OCI-LY3 (cell line): ENCODE data around the gene CCDC63.

ENCODE experiments used
- H2AFZ ChIP-seq: fragments of 200-600, 300-600 bp; shearing (Covaris generic); 2 replicates; pipeline ENCODE4 v1.6.0; 2014; ENCODE audit warnings: antibody characterized with exemption, low read depth, low read length
- H3K27ac ChIP-seq: fragments of 200-600, 300-600 bp; sonication (generic); 2 replicates; pipeline ENCODE4 v1.5.1; 2014; ENCODE audit warnings: mild to moderate bottlenecking, low read length, moderate library complexity, mixed read lengths
- H3K27me3 ChIP-seq: fragments of 200-600, 300-600 bp; sonication (generic); 2 replicates; pipeline ENCODE4 v1.6.1; 2014; ENCODE audit warnings: low read depth, low read length, mixed read lengths
- H3K36me3 ChIP-seq: fragments of 200-600, 300-600 bp; sonication (generic); replicated peaks from 2 replicates; pipeline ENCODE3; 2014; ENCODE audit warnings: low read depth, low read length, mixed read lengths
- H3K4me1 ChIP-seq: fragments of 300-600, 200-600 bp; sonication (generic); 2 replicates; pipeline ENCODE4 v1.6.1; 2014; ENCODE audit warnings: low read length, mixed read lengths
- H3K4me2 ChIP-seq: fragments of 200-600, 300-600 bp; sonication (generic); 2 replicates; pipeline ENCODE4 v1.6.1; 2014; ENCODE audit warnings: low read length, mixed read lengths
- H3K4me3 ChIP-seq: fragments of 300-600, 200-600 bp; sonication (generic); 2 replicates; pipeline ENCODE4 v1.5.1; 2014; ENCODE audit warnings: antibody characterized with exemption, mild to moderate bottlenecking, low read length, moderate library complexity
- H3K79me2 ChIP-seq: fragments of 300-600, 200-600 bp; shearing (Covaris generic); 2 replicates; pipeline ENCODE4 v1.6.1; 2014; ENCODE audit warnings: mild to moderate bottlenecking, low read length, mixed read lengths
- H3K9ac ChIP-seq: fragments of 300-600, 200-600 bp; shearing (Covaris generic); 2 replicates; pipeline ENCODE4 v1.6.0; 2014; ENCODE audit warnings: mild to moderate bottlenecking, low read length, moderate library complexity
- H3K9me3 ChIP-seq: fragments of 200-600, 300-600 bp; shearing (Covaris generic); 2 replicates; pipeline ENCODE4 v1.6.1; 2014; ENCODE audit warnings: low read length, mixed read lengths; ENCODE audit not compliant: insufficient read depth
- H4K20me1 ChIP-seq: fragments of 200-600, 300-600 bp; sonication (generic); 2 replicates; pipeline ENCODE4 v1.6.1; 2016; ENCODE audit warnings: low read length, mixed read lengths; ENCODE audit not compliant: insufficient read depth
- CTCF ChIP-seq: fragments of 200-600, 300-600 bp; sonication (generic); IDR thresholded peaks from 2 replicates; pipeline ENCODE4 v1.5.1; 2014; ENCODE audit warnings: antibody characterized with exemption, low read length, low read depth
- EZH2phosphoT487 ChIP-seq: fragments of 200-600 bp; shearing (Covaris generic); IDR thresholded peaks from 2 replicates; pipeline ENCODE4 v1.6.1; 2018; ENCODE audit warnings: antibody characterized with exemption, mixed run types, low read depth

The CCDC63 gene

GRCh38 chr12:110917961-110918360 is 71.2 kb downstream of the CCDC63 start:
- no peak overlapping the region for H3K9ac ChIP-seq
- no peaks in the 10 kb centered on the region for H3K27me3 ChIP-seq

GRCh38 chr12:110919720-110920119 is 72.9 kb downstream of the CCDC63 start:
- H4K20me1 ChIP-seq: no peaks in the 10 kb centered on the region
- no peak overlapping the region for H3K9ac ChIP-seq
- peaks cover 5% of the 10 kb centered on the region for H3K4me1 ChIP-seq
- TF ChIP-seq EZH2phosphoT487 (no peak), CTCF (no peak)
- no peaks in the 10 kb centered on the region for H3K79me2 ChIP-seq
- no peaks in the 10 kb centered on the region for H3K27me3 ChIP-seq
- H3K9me3 ChIP-seq: no peaks in the 10 kb centered on the region
- H3K4me3 ChIP-seq: no peak overlapping the region
- no peak overlapping the region for H3K4me2 ChIP-seq
- H2AFZ ChIP-seq: no peak overlapping the region
- H3K27ac ChIP-seq: no peak overlapping the region
- no peaks in the 10 kb centered on the region for H3K36me3 ChIP-seq

More at GRCh38 chr12:110917961-110918360, 71.2 kb downstream of the CCDC63 start:
- Histone ChIP-seq H4K20me1 (no peaks in the 10 kb centered on the region), H3K27ac (no peak overlapping the region), H3K4me1 (peaks cover 22% of the 10 kb centered on the region), H3K36me3 (no peaks in the 10 kb centered on the region), H3K9me3 (no peaks in the 10 kb centered on the region), H3K4me2 (no peak overlapping the region), H2AFZ (no peak overlapping the region), H3K79me2 (no peaks in the 10 kb centered on the region), H3K4me3 (no peak overlapping the region)
- no peak for TF ChIP-seq EZH2phosphoT487
- TF ChIP-seq CTCF: no peak

- H3K4me3 ChIP-seq: no peak within 1 kb of the TSS
- no peak within 1 kb of the TSS for H3K4me2 ChIP-seq
- no peaks in the 10 kb centered on the region for H4K20me1 ChIP-seq
- no peak for TF ChIP-seq EZH2phosphoT487
- no peak for TF ChIP-seq CTCF
- H3K79me2 ChIP-seq: no peaks in the 10 kb centered on the region
- no peak within 1 kb of the TSS for H3K27ac ChIP-seq
- H3K4me1 ChIP-seq: no peaks in the 10 kb centered on the region
- H3K9ac ChIP-seq: no peak within 1 kb of the TSS
- H3K36me3 ChIP-seq: no peaks in the 10 kb centered on the region
- H2AFZ ChIP-seq: no peak within 1 kb of the TSS
- H3K9me3 ChIP-seq: no peaks in the 10 kb centered on the region
- H3K27me3 ChIP-seq: no peaks in the 10 kb centered on the region
Measured at GRCh38 chr12:110920324-110920910, 73.6 kb downstream of the CCDC63 start, which contains the start of gene MYL2. MYL2 (minus strand) TSS chr12:110920579; CDS start chr12:110920529, 50 bp downstream.

GRCh38 chr12:110921262-110921661 is 74.5 kb downstream of the CCDC63 start:
- H3K27me3 ChIP-seq: 0 out of 2 replicates have a peak, but pooled peaks cover 3% of the 10 kb centered on the region

More at GRCh38 chr12:110921262-110921661, 74.5 kb downstream of the CCDC63 start:
- H4K20me1 ChIP-seq: no peaks in the 10 kb centered on the region
- H3K36me3 ChIP-seq: no peaks in the 10 kb centered on the region
- H3K4me1 ChIP-seq: no peaks in the 10 kb centered on the region
- H2AFZ ChIP-seq: no peak overlapping the region
- no peak overlapping the region for H3K4me2 ChIP-seq
- H3K4me3 ChIP-seq: no peak overlapping the region
- no peaks in the 10 kb centered on the region for H3K9me3 ChIP-seq
- no peak for TF ChIP-seq CTCF
- TF ChIP-seq EZH2phosphoT487: no peak
- H3K9ac ChIP-seq: no peak overlapping the region
- H3K27ac ChIP-seq: no peak overlapping the region
- H3K79me2 ChIP-seq: no peaks in the 10 kb centered on the region
